Muscle of leg (tissue), 11 donors: Measurements from ENCODE around the gene GFRA4. TPM values are rescaled to one million over a fixed set of nuclear protein-coding genes. Genes with fewer than 3 reads are reported as not detected.
A peak's percentile ranks its signal among the peaks of the same experiment; 100 is the strongest.

Source experiments
- DNase-seq: peaks from one replicate; pipeline ENCODE4 v3.0.0; 2013
- H3K27ac ChIP-seq: one replicate; pipeline ENCODE4 v1.5.1; 2013; ENCODE audit warnings: mild to moderate bottlenecking, low read length, control low read depth
- H3K27me3 ChIP-seq: one replicate; pipeline ENCODE4 v1.6.1; 2013; ENCODE audit warnings: low read length; ENCODE audit not compliant: control insufficient read depth, insufficient read depth
- H3K36me3 ChIP-seq: one replicate; pipeline ENCODE4 v1.6.1; 2013; ENCODE audit warnings: low read length; ENCODE audit not compliant: control insufficient read depth, insufficient read depth
- H3K4me1 ChIP-seq: one replicate; pipeline ENCODE4 v1.6.1; 2013; ENCODE audit warnings: low read length; ENCODE audit not compliant: control insufficient read depth, insufficient read depth
- H3K4me3 ChIP-seq: one replicate; pipeline ENCODE4 v1.5.1; 2013; ENCODE audit warnings: low read length, control low read depth
- H3K9me3 ChIP-seq: replicated peaks from 2 replicates; pipeline ENCODE4 v1.6.1; 2013; ENCODE audit warnings: low read depth, low read length; ENCODE audit not compliant: control insufficient read depth
- WGBS: methylation state at CpG from one replicate; pipeline ENCODE4 v1.1.5; 2013; ENCODE audit warnings: missing lambda C conversion rate; ENCODE audit not compliant: insufficient coverage; 5-methylcytosine and 5-hydroxymethylcytosine counted together
- polyA plus RNA-seq, 8 donors: library from polyadenylated mRNA; unstranded; fragments of 120-200 nt; gene quantifications; one replicate each; pipeline versions ENCODE4 v1.2.1 to v1.2.3, GENCODE V29; 2013; ENCODE audit warnings: inconsistent platforms in 1 of 8, low replicate concordance in 1 of 8; ENCODE audit not compliant: insufficient read length in 8 of 8, insufficient read depth in 1 of 8
- total RNA-seq: library from RNA; stranded (reverse); fragments of 120-200 nt; gene quantifications from one replicate; pipeline ENCODE4 v1.2.4, GENCODE V29; 2013

The GFRA4 gene
- total and polyA plus RNA-seq, 9 donors = not detected

DNA sequence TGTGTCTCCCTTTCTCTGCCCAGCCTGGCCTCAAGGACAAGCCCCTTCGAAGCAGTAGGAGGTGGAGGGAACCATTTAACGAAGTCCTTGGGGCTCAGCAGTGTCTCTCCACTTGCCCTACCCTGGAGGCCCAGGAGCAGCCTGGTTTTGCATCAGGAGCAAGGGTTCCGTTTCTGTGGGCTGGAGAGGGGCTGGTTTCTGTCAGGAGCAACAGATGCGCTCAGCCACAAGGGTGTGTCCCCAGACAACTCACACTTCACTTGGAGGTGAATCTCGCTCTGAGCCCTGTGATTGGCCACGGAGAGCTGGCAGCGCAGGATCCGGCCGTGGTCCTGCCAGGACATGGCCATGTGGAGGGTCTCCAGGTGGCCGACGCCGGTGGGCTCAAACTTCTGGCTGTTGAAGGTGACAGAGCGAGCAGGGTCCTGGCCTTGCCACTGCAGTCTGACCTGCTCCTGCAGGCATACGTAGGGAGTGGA is 42.3 kb upstream of the GFRA4 start:
- Histone ChIP-seq H3K27ac (no peak overlapping the region), H3K27me3 (no peaks in the 10 kb centered on the region), H3K9me3 (no peaks in the 10 kb centered on the region), H3K4me3 (no peak overlapping the region), H3K4me1 (peaks cover 50% of the 10 kb centered on the region), H3K36me3 (no peaks in the 10 kb centered on the region)
- 77% methylated on average over 14 of the region's 14 CpGs for WGBS
- DNase-seq = no peak

DNA sequence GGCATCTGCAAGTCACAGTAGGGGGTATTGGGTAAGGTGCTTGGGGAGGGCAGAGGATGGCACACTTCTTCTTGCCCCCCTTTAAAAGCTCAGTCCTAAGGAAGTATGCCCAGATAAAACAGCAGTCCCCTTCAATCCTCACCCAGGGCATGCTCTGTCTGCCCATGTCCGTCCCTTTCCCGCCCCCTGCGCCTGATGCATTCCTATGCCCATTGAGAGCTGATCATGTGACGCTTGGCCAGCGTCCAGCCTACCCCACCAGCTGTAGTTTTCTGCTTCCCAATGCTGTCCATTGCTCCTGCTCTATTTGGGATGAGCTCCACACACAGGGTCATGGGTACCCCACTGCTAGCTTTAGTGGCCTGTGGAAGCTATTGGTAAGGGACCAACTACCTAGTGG is 40.9 kb upstream of the GFRA4 start:
- DNase-seq = peak; percentile 79
- Histone ChIP-seq H3K9me3 (no peaks in the 10 kb centered on the region), H3K27ac (no peak overlapping the region), H3K4me1 (peaks cover 49% of the 10 kb centered on the region), H3K27me3 (no peaks in the 10 kb centered on the region), H3K4me3 (no peak overlapping the region), H3K36me3 (no peaks in the 10 kb centered on the region)
- WGBS = 67% methylated on average over 5 of the region's 5 CpGs

DNA sequence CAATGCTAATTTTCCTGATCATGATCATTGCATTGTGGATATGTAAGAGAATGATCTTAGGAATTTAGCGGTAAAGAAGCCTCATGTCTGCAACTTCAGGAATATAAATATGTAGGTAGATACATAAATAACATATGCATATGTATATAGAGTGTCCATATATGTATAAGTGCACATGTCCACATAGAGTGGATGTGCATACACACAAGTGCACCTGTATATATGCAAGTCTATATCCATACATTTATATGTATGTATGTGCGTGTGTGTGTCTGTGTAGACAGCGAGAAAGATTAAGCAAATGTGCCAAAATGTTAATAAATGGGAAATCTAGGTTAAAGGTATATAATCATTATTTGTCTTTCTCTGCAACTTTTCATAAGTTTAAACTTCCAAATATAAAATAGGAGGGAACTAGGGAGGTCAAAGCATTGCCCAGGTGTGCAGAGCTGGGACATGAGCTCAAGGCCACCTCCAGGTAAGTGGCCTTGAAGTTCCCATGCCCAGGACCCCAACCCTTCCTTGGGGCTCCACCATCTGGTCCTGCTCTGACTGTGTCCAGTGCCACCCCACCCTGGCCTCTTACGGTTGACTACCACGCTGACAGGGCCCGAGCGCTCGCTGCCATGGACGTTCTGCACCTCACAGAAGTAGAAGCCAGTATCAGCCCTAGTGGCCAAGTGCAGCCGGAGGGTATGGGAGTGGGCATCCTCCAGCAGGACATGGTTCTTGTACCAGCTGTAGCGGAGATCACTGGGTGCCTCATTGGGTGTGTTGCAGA is 39.6 kb upstream of the GFRA4 start:
- no peaks in the 10 kb centered on the region for H3K36me3 ChIP-seq
- H3K27me3 ChIP-seq = no peaks in the 10 kb centered on the region
- no peaks in the 10 kb centered on the region for H3K9me3 ChIP-seq
- DNase-seq = no peak
- no peak overlapping the region for H3K4me3 ChIP-seq
- peaks cover 60% of the 10 kb centered on the region for H3K4me1 ChIP-seq
- H3K27ac ChIP-seq = no peak overlapping the region
- WGBS = 90% methylated on average over 8 of the region's 11 CpGs

DNA sequence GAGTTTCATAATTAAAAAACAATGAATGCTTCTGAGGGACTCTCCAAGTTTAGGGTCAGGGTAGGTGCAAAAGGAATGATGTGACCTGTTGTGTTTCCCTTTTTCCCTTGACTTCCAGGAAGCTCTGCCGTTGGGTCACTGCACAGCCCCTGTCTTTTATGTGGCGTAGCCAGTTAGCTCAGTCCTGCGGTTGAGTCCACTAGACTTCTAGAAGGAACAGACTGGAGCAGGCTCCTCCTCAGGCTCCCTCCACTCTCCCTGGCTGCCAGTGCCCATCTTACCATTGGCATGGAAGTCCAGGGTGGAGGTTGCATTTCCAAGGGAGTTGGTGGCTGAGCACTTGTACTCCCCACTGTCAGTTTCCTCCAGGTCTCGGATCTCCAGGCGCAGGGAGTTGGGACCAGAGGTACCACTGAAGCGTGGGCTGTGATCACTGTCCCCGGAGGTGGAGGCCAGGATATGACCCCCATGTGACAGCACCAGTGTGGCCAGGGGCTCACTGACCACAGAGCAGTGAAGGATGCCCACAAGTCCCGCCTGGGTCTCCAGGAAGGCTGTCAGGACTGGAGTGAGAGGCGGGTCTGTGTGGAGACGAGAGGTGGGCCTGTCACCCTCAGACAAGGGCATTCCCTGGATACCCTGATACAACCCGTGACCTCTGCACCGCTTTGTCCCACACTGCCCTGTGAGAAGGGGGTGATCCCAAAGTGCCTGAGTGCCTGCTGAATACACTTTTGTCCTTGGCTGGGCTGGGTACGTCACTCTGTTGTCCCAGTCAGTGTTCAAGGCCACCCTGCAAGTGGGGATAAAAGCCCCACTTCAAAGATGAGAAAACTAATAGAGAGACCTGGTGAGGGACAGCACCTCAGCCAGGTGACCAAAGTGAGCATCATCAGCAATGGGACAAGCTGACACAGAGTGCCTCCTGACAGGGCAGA is 38.1 kb upstream of the GFRA4 start:
- H3K4me3 ChIP-seq = no peak overlapping the region
- no peak overlapping the region for H3K27ac ChIP-seq
- 77% methylated on average over 13 of the region's 13 CpGs for WGBS
- DNase-seq = no peak
- no peaks in the 10 kb centered on the region for H3K27me3 ChIP-seq
- H3K4me1 ChIP-seq = peaks cover 60% of the 10 kb centered on the region
- no peaks in the 10 kb centered on the region for H3K36me3 ChIP-seq
- H3K9me3 ChIP-seq = no peaks in the 10 kb centered on the region

DNA sequence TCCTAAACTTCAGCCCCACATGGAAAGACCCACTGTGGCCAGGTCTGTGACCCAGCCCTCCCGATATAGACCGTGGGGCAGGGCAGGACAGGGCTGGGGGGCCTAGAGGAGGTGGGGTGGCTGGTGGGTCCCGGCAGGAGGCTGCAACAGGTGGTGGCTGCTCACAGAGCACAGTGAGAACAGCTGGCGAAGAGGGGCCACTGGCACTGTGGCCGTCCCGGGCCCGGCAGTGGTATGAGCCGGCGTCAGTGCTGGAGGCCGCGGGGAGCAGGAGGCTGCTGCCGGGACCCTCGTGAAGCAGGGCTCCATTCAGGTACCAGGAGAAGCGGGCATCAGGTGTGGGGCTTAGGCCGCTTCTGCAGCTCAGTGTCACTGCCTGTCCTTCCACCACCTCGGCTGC is 35.8 kb upstream of the GFRA4 start:
- no peaks in the 10 kb centered on the region for H3K36me3 ChIP-seq
- H3K4me3 ChIP-seq = no peak overlapping the region
- 81% methylated on average over 14 of the region's 16 CpGs for WGBS
- no peaks in the 10 kb centered on the region for H3K9me3 ChIP-seq
- peak overlapping the region; percentile 91 for H3K27ac ChIP-seq
- no peaks in the 10 kb centered on the region for H3K27me3 ChIP-seq
- peak; percentile 64 for DNase-seq
- peaks cover 41% of the 10 kb centered on the region for H3K4me1 ChIP-seq

DNA sequence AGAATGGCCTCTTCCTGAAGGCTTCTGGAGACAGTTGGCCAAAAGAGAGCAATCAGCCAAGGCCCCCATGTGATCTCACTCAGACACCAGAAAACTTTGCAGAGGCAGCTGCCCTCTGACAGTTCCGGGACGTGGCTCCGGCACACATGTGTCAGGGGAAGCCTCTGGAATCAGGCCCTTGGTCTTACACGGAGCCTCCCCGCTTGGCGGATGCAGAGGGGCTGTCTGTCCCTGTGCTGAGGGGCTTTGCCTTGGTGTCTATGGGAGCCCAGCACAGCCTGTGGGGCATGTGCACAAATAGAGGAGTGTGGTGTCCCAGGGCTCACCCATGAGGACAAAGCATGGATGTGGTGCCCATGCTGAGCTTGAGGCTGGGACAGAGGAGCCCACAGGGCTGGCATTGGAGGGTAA is 35.4 kb upstream of the GFRA4 start:
- WGBS = 6% methylated on average over 3 of the region's 6 CpGs
- no peaks in the 10 kb centered on the region for H3K27me3 ChIP-seq
- peaks cover 37% of the 10 kb centered on the region for H3K4me1 ChIP-seq
- no peak overlapping the region for H3K4me3 ChIP-seq
- H3K36me3 ChIP-seq = peaks cover 1% of the 10 kb centered on the region
- peak overlapping the region; percentile 91 for H3K27ac ChIP-seq
- H3K9me3 ChIP-seq = no peaks in the 10 kb centered on the region
- DNase-seq = peak; percentile 84

DNA sequence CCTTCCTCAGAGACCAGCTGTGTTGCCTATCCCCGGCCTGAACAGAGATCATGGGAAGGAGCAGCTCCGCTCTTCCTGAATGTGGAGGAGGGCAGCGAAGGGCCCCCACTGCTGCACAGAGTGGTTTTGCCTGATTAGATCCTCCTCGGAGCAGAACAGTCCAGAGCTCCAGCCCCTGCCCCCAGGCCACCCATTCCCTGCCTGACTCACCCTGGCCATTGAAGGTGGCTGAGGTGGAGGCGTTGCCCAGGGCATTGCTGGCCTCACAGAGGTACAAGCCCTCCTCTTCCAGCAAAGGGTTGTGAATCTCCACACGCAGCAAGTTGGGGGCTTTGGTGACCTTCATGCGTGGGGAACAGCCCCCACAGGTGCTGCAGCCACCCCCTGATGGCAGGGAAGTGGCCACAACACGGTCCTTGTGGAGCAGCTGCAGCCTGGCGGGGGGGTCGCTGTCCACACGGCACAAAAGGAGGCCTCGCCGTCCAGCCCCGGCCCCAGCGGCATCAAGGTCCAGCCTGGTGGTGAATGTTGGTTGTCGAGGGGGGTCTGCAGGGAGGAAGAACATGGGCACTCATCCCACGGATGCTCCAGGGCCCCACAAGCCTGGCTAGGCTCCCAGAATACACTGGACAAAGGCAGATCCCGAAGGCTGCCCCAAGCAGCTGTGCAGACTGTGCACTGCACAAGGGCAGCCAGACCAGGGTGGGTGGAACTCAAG is 34.5 kb upstream of the GFRA4 start:
- H3K27ac ChIP-seq = peak overlapping the region; percentile 91
- H3K9me3 ChIP-seq = no peaks in the 10 kb centered on the region
- no peak overlapping the region for H3K4me3 ChIP-seq
- WGBS = 55% methylated on average over 11 of the region's 18 CpGs
- H3K4me1 ChIP-seq = peaks cover 33% of the 10 kb centered on the region
- H3K36me3 ChIP-seq = peaks cover 3% of the 10 kb centered on the region
- peak; percentile 59 for DNase-seq
- H3K27me3 ChIP-seq = no peaks in the 10 kb centered on the region

DNA sequence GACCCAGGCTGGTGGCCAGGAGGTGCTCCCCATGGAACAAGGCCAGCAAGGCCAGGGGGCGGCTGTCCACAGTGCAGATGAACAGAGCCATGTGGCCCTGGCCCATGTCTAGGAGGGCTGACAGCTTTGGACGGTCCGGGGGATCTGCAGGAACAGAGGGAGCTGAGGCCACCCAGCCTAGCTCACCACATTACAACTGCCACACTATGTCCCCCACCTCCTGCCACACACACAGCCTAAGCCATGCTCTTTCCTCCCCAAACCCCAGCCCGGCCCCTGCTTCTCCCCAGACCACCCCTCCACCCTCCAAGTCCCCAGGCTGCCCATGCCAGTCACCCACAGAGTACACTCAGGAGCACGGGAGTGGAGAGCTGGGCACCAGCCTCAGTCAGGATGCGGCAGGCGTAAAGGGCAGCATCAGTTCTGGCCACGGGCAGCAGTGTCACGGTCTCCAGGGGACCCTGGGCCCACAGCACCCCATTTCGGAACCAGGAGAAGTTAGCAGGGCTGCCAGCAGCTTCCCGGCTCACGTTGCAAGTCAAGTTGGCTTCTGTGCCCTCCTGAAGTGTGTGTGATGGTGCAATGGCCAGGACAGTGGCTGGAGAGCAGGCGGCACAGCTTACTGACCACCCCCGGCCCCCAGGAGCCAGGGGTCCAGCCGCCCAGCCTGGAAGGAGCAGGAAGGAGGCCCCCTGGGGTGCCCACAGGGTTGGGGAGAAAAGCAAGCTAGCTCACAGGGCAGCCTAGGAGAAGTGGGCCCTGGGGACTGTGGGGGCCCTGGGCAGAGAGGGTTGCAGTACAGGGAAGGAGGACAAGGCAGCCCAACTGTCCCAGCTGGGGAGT is 33.8 kb upstream of the GFRA4 start:
- Histone ChIP-seq H3K9me3 (no peaks in the 10 kb centered on the region), H3K27me3 (no peaks in the 10 kb centered on the region), H3K4me3 (no peak overlapping the region), H3K4me1 (peaks cover 33% of the 10 kb centered on the region), H3K36me3 (peaks cover 3% of the 10 kb centered on the region), H3K27ac (peak overlapping the region; percentile 91)
- peak; percentile 3 for DNase-seq
- WGBS = 78% methylated on average over 12 of the region's 15 CpGs

DNA sequence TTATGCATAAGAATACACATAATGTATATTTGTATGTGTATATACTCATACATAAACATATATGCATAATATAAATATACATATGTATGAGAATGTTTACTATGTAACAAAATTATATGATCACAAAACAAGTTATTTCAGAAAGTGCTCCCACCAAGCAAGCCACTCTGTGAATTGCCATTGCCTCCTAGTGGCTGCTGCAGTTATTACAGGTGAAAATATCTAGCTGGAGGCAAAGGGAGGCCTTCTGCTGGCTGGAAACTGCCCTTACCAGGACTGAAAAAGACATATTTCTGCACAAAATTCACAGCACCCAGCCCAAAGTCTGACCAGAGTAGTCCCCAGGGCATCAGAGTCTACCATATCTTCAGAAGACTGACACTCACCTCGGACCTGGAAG is 33.0 kb upstream of the GFRA4 start:
- WGBS = no CpG with 5 or more reads among the region's 1 CpG

More for the DNA sequence above, 33.0 kb upstream of the GFRA4 start:
- Histone ChIP-seq H3K9me3 (no peaks in the 10 kb centered on the region), H3K36me3 (peaks cover 3% of the 10 kb centered on the region), H3K4me1 (peaks cover 33% of the 10 kb centered on the region), H3K27me3 (no peaks in the 10 kb centered on the region), H3K4me3 (no peak overlapping the region), H3K27ac (no peak overlapping the region)
- no peak for DNase-seq
